ENCODE results near the gene CYBC1. TPM values are rescaled to one million over a fixed set of nuclear protein-coding genes. Genes with fewer than 3 reads are reported as not detected.

CYBC1 gene
- total and polyA plus RNA-seq, 2 donors (not counting 1 experiment from before 2014, with no cell fraction given), result 328 to 569 TPM

DNA sequence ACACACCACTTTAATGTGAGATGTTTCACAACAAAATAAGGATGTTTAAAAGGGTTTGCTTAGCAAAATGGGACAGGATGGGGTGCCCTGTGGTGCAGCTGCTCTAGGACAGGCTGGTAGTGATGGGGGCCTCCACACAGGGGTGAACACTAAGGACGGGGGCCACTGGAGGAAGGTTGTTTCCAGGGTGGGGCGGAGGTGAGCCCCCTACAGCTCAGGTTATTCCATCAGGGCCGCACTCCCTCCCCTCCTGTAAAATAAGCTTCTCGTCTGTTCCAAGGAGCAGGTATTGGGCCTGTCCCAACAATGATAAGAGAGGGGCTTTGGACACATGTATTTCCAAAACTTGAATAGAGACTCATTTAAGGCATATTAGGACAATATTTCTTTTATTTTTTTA is 34.3 kb downstream of the CYBC1 start:
- intact Hi-C loops (cut with micrococcal nuclease), result loop anchor here (5.0 to 10.0 kb wide), 3 partner anchors 121 to 211 kb away; no protein-coding TSS in a partner anchor
- no peak overlapping the region for H3K27ac Mint-ChIP-seq
- DNase-seq, result no peak
- ChIA-PET POLR2A (interaction anchor here (1.1 to 1.7 kb wide), 2 partner anchors 34 to 185 kb away, joined by 3 to 5 read pairs; no protein-coding TSS in a partner anchor), CTCF (no interaction called here)
- H2AFZ ChIP-seq (ENCODE audit: insufficient read depth, low read depth, low read length, poor library complexity, severe bottlenecking), result no peak overlapping the region
- H3K79me2 ChIP-seq (ENCODE audit: control insufficient read depth, insufficient read depth, low read length), result peaks cover 58% of the 10 kb centered on the region
- peaks cover 18 to 27% of the 10 kb centered on the region in 2 donors for H3K4me1 ChIP-seq (ENCODE audit: control insufficient read depth in 2 of 2, insufficient read depth in 2 of 2, low read length in 2 of 2)
- peaks cover 0 to 22% of the 10 kb centered on the region in 2 experiments for H3K36me3 ChIP-seq (replicated peaks in 1 of 2; ENCODE audit: control extremely low read depth in 1 of 2, control insufficient read depth in 1 of 2, extremely low read depth in 1 of 2, insufficient read depth in 2 of 2, low read length in 1 of 2)
- no CpG with 5 or more reads among the region's 4 CpGs for WGBS (ENCODE audit: insufficient coverage)
- no peaks in the 10 kb centered on the region for H3K9me3 ChIP-seq (ENCODE audit: control extremely low read depth in 1 of 3, control insufficient read depth in 2 of 3, insufficient read depth in 1 of 3, low read length in 2 of 3)
- H3K4me3 Mint-ChIP-seq, result no peak overlapping the region
- no peak for TF ChIP-seq EZH2 (IDR thresholded peaks at IDR 0.05; ENCODE audit: borderline replicate concordance, insufficient read depth, low read depth, low read length, poor library complexity, severe bottlenecking)
- TF ChIP-seq, protein P1, sequence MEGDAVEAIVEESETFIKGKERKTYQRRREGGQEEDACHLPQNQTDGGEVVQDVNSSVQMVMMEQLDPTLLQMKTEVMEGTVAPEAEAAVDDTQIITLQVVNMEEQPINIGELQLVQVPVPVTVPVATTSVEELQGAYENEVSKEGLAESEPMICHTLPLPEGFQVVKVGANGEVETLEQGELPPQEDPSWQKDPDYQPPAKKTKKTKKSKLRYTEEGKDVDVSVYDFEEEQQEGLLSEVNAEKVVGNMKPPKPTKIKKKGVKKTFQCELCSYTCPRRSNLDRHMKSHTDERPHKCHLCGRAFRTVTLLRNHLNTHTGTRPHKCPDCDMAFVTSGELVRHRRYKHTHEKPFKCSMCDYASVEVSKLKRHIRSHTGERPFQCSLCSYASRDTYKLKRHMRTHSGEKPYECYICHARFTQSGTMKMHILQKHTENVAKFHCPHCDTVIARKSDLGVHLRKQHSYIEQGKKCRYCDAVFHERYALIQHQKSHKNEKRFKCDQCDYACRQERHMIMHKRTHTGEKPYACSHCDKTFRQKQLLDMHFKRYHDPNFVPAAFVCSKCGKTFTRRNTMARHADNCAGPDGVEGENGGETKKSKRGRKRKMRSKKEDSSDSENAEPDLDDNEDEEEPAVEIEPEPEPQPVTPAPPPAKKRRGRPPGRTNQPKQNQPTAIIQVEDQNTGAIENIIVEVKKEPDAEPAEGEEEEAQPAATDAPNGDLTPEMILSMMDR (IDR thresholded peaks at IDR 0.05), result no peak
- no peak overlapping the region for H3K4me2 ChIP-seq (replicated peaks; ENCODE audit: low read depth, low read length, poor library complexity, severe bottlenecking)
- H3K9ac ChIP-seq (ENCODE audit: low read length), result no peak overlapping the region
- no peaks in the 10 kb centered on the region for H3K9me3 Mint-ChIP-seq (ENCODE audit: insufficient read depth)
- no peaks in the 10 kb centered on the region for H3K27me3 Mint-ChIP-seq
- H3K4me1 Mint-ChIP-seq, result peaks cover 26% of the 10 kb centered on the region
- no peak overlapping the region for H3K4me3 ChIP-seq (ENCODE audit: control extremely low read depth in 1 of 5, extremely low read depth in 1 of 5, insufficient read depth in 1 of 5, low read depth in 2 of 5, low read length in 4 of 5)
- no peaks in the 10 kb centered on the region for H3K27me3 ChIP-seq (replicated peaks in 1 of 4; ENCODE audit: control extremely low read depth in 1 of 4, control insufficient read depth in 3 of 4, insufficient read depth in 4 of 4, low read length in 3 of 4)
- H4K20me1 ChIP-seq (ENCODE audit: control insufficient read depth, insufficient read depth, low read length, poor library complexity, severe bottlenecking), result peaks cover 56% of the 10 kb centered on the region
- no peak overlapping the region for H3K27ac ChIP-seq (ENCODE audit: low read length in 2 of 2)
- ATAC-seq (ENCODE audit: low read depth), result no peak

DNA sequence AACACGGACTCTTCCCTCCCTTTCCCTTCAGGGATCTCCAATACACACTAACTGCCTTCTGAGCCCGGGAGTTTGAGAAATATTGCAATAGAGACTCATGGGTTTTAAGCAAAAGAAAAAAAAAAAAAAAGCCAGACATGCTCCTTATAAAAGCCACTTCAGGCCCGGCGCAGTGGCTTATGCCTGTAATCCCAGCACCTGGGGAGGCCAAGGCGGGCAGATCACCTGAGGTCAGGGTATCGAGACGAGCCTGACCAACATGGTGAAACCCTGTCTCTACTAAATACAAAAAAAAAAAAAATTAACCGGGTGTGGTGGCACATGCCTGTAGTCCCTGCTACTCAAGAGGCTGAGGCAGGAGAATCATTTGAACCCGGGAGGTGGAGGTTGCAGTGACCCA is 34.8 kb downstream of the CYBC1 start:
- H3K27ac ChIP-seq (ENCODE audit: low read length in 2 of 2), result no peak overlapping the region
- H4K20me1 ChIP-seq (ENCODE audit: control insufficient read depth, insufficient read depth, low read length, poor library complexity, severe bottlenecking), result peaks cover 57% of the 10 kb centered on the region
- intact Hi-C loops (cut with micrococcal nuclease), result loop anchor here (2.0 to 10.0 kb wide), 4 partner anchors 63 to 211 kb away; no protein-coding TSS in a partner anchor
- no peak overlapping the region for H3K9ac ChIP-seq (ENCODE audit: low read length)
- Mint-ChIP-seq H3K27me3 (no peaks in the 10 kb centered on the region), H3K4me3 (no peak overlapping the region), H3K4me1 (peaks cover 26% of the 10 kb centered on the region), H3K9me3 (ENCODE audit: insufficient read depth) (no peaks in the 10 kb centered on the region), H3K27ac (no peak overlapping the region)
- H3K4me1 ChIP-seq (ENCODE audit: control insufficient read depth in 2 of 2, insufficient read depth in 2 of 2, low read length in 2 of 2), result peaks cover 18 to 27% of the 10 kb centered on the region in 2 donors
- H3K4me2 ChIP-seq (replicated peaks; ENCODE audit: low read depth, low read length, poor library complexity, severe bottlenecking), result no peak overlapping the region
- no peaks in the 10 kb centered on the region for H3K9me3 ChIP-seq (ENCODE audit: control extremely low read depth in 1 of 3, control insufficient read depth in 2 of 3, insufficient read depth in 1 of 3, low read length in 2 of 3)
- ChIA-PET CTCF (no interaction called here), POLR2A (interaction anchor here (1.1 kb wide), 1 partner anchor 184 kb away, joined by 3 read pairs; no protein-coding TSS in a partner anchor)
- TF ChIP-seq, protein P1 (IDR thresholded peaks at IDR 0.05), result no peak
- no peak for TF ChIP-seq EZH2 (IDR thresholded peaks at IDR 0.05; ENCODE audit: borderline replicate concordance, insufficient read depth, low read depth, low read length, poor library complexity, severe bottlenecking)
- no peak overlapping the region for H3K4me3 ChIP-seq (ENCODE audit: control extremely low read depth in 1 of 5, extremely low read depth in 1 of 5, insufficient read depth in 1 of 5, low read depth in 2 of 5, low read length in 4 of 5)
- ATAC-seq (ENCODE audit: low read depth) (no peak), DNase-seq (no peak)
- no peak overlapping the region for H2AFZ ChIP-seq (ENCODE audit: insufficient read depth, low read depth, low read length, poor library complexity, severe bottlenecking)
- WGBS (ENCODE audit: insufficient coverage), result 95% methylated on average over 6 of the region's 9 CpGs
- no peaks in the 10 kb centered on the region for H3K27me3 ChIP-seq (replicated peaks in 1 of 4; ENCODE audit: control extremely low read depth in 1 of 4, control insufficient read depth in 3 of 4, insufficient read depth in 4 of 4, low read length in 3 of 4)
- H3K36me3 ChIP-seq (replicated peaks in 1 of 2; ENCODE audit: control extremely low read depth in 1 of 2, control insufficient read depth in 1 of 2, extremely low read depth in 1 of 2, insufficient read depth in 2 of 2, low read length in 1 of 2), result peaks cover 0 to 18% of the 10 kb centered on the region in 2 experiments
- peaks cover 53% of the 10 kb centered on the region for H3K79me2 ChIP-seq (ENCODE audit: control insufficient read depth, insufficient read depth, low read length)

Measured in B cell (primary cell).